Measurements from ENCODE around the gene POU3F1.

Gene POU3F1

DNA sequence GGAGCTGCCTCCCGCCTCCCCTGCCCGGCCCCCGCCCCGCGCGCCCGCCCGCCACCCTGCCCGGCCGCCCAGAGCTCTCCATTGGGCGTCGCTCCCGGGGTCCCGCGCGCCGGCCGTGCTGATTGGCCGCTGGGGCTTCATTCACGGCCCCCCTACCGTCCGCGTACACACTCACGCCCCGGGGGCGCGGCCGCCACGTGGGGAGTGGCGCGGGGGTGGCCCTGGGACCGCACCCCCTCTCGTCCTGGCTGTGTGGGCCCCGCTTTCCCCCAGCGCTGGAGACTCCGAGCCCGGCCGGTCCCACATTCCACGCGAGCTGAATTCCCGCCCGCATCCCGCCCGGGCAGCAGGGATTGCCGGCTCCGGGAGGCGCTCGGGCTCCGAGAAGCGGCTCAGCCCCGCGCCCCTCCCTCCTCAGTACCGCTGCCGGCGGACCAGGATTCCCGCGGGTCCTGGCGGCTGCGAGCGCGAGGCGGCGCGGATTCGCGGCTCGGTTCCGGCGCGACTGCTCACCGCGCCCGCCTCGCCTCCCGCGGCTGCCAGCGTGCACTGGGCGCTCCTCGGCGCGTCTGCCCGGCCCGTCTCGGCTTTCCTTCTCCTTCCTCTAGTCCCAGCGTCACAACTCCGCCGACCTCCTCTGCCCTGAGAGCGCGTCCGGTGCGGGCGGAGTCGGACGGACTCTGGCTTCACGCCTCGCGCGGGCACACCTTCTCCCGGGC, 450 bp upstream of the POU3F1 start (continued):
- TF ChIP-seq, protein P1, sequence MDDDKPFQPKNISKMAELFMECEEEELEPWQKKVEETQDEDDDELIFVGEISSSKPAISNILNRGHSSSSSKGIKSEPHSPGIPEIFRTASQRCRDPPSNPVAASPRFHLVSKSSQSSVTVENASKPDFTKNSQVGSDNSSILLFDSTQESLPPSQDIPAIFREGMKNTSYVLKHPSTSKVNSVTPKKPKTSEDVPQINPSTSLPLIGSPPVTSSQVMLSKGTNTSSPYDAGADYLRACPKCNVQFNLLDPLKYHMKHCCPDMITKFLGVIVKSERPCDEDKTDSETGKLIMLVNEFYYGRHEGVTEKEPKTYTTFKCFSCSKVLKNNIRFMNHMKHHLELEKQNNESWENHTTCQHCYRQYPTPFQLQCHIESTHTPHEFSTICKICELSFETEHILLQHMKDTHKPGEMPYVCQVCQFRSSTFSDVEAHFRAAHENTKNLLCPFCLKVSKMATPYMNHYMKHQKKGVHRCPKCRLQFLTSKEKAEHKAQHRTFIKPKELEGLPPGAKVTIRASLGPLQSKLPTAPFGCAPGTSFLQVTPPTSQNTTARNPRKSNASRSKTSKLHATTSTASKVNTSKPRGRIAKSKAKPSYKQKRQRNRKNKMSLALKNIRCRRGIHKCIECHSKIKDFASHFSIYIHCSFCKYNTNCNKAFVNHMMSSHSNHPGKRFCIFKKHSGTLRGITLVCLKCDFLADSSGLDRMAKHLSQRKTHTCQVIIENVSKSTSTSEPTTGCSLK (tag by site-specific recombination; IDR thresholded peaks at IDR 0.05): no peak
- TF ChIP-seq ZNF132 (tag by site-specific recombination; IDR thresholded peaks at IDR 0.05; ENCODE audit: borderline replicate concordance) (no peak), KLF16 (tag by site-specific recombination; IDR thresholded peaks at IDR 0.05) (peak; percentile 97), ZNF660 (tag by site-specific recombination; IDR thresholded peaks at IDR 0.05) (0 out of 2 replicates have a peak, but pooled peaks have one; percentile 52), ZNF239 (tag by site-specific recombination; IDR thresholded peaks at IDR 0.05) (no peak), ZNF654 (tag by site-specific recombination; IDR thresholded peaks at IDR 0.05; ENCODE audit: low read depth) (no peak), ZNF341 (tag by site-specific recombination; IDR thresholded peaks at IDR 0.05; ENCODE audit: low read depth) (peak; percentile 84), ZNF776 (tag by site-specific recombination; IDR thresholded peaks at IDR 0.05; ENCODE audit: borderline replicate concordance) (no peak), IKZF3 (tag by site-specific recombination; IDR thresholded peaks at IDR 0.05) (peak; percentile 86), ZNF138 (tag by site-specific recombination; IDR thresholded peaks at IDR 0.05; ENCODE audit: borderline replicate concordance) (no peak), ZNF292 (tag by site-specific recombination; IDR thresholded peaks at IDR 0.05; ENCODE audit: borderline replicate concordance, low read depth) (no peak), ZNF274 (IDR thresholded peaks at IDR 0.05; ENCODE audit: low read length) (no peak), ZNF274 (tag by site-specific recombination; IDR thresholded peaks at IDR 0.05; ENCODE audit: borderline replicate concordance) (no peak), ZNF701 (tag by site-specific recombination; IDR thresholded peaks at IDR 0.05) (no peak), ZNF571 (tag by site-specific recombination; IDR thresholded peaks at IDR 0.05) (no peak), ZNF10 (tag by site-specific recombination; IDR thresholded peaks at IDR 0.05) (no peak), ZNF433 (tag by site-specific recombination; IDR thresholded peaks at IDR 0.05; ENCODE audit: low read depth) (no peak), ZIC2 (tag by site-specific recombination; IDR thresholded peaks at IDR 0.05) (peak; percentile 97), ZNF621 (tag by site-specific recombination; IDR thresholded peaks at IDR 0.05) (no peak), KLF1 (tag by site-specific recombination; IDR thresholded peaks at IDR 0.05) (peak; percentile 87), KLF9 (tag by site-specific recombination; IDR thresholded peaks at IDR 0.05; ENCODE audit: low read depth) (peak; percentile 99), ZNF121 (tag by site-specific recombination; IDR thresholded peaks at IDR 0.05) (no peak), ZNF169 (tag by site-specific recombination; IDR thresholded peaks at IDR 0.05) (no peak), ZNF223 (tag by site-specific recombination; IDR thresholded peaks at IDR 0.05) (0 out of 2 replicates have a peak, but pooled peaks have one; percentile 26), ZNF335 (tag by site-specific recombination; conservative IDR thresholded peaks at IDR 0.05) (peak; percentile 76), ZNF266 (tag by site-specific recombination; IDR thresholded peaks at IDR 0.05; ENCODE audit: low read depth) (no peak), ZNF658 (tag by site-specific recombination; IDR thresholded peaks at IDR 0.05) (no peak), ZNF423 (tag by site-specific recombination; IDR thresholded peaks at IDR 0.05) (peak; percentile 58), ZBTB20 (tag by site-specific recombination; IDR thresholded peaks at IDR 0.05) (peak; percentile 79), GLIS2 (tag by site-specific recombination; IDR thresholded peaks at IDR 0.05) (peak; percentile 99)
- TF ChIP-seq, protein P2, sequence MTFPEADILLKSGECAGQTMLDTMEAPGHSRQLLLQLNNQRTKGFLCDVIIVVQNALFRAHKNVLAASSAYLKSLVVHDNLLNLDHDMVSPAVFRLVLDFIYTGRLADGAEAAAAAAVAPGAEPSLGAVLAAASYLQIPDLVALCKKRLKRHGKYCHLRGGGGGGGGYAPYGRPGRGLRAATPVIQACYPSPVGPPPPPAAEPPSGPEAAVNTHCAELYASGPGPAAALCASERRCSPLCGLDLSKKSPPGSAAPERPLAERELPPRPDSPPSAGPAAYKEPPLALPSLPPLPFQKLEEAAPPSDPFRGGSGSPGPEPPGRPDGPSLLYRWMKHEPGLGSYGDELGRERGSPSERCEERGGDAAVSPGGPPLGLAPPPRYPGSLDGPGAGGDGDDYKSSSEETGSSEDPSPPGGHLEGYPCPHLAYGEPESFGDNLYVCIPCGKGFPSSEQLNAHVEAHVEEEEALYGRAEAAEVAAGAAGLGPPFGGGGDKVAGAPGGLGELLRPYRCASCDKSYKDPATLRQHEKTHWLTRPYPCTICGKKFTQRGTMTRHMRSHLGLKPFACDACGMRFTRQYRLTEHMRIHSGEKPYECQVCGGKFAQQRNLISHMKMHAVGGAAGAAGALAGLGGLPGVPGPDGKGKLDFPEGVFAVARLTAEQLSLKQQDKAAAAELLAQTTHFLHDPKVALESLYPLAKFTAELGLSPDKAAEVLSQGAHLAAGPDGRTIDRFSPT (tag by site-specific recombination; IDR thresholded peaks at IDR 0.05): no peak
- TF ChIP-seq, protein P3, sequence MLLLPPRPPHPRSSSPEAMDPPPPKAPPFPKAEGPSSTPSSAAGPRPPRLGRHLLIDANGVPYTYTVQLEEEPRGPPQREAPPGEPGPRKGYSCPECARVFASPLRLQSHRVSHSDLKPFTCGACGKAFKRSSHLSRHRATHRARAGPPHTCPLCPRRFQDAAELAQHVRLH (tag by site-specific recombination; IDR thresholded peaks at IDR 0.05): no peak
- TF ChIP-seq, protein P4, sequence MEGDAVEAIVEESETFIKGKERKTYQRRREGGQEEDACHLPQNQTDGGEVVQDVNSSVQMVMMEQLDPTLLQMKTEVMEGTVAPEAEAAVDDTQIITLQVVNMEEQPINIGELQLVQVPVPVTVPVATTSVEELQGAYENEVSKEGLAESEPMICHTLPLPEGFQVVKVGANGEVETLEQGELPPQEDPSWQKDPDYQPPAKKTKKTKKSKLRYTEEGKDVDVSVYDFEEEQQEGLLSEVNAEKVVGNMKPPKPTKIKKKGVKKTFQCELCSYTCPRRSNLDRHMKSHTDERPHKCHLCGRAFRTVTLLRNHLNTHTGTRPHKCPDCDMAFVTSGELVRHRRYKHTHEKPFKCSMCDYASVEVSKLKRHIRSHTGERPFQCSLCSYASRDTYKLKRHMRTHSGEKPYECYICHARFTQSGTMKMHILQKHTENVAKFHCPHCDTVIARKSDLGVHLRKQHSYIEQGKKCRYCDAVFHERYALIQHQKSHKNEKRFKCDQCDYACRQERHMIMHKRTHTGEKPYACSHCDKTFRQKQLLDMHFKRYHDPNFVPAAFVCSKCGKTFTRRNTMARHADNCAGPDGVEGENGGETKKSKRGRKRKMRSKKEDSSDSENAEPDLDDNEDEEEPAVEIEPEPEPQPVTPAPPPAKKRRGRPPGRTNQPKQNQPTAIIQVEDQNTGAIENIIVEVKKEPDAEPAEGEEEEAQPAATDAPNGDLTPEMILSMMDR (tag by site-specific recombination; IDR thresholded peaks at IDR 0.05): peak; percentile 59
